Activated T-cell treated with anti-CD3 and anti-CD28 coated beads for 48 hours (primary cell): Measurements from ENCODE around the gene NDN.
"Not testable (repeated sequence)": the region's sequence is repeated elsewhere in the genome, so short reads cannot be mapped to it uniquely, and the experiment has no call there.

ENCODE experiments used
- DNase-seq: peaks from one replicate; pipeline ENCODE4 v3.0.0-alpha.2; 2020; ENCODE audit warnings: low read depth

NDN gene, protein sequence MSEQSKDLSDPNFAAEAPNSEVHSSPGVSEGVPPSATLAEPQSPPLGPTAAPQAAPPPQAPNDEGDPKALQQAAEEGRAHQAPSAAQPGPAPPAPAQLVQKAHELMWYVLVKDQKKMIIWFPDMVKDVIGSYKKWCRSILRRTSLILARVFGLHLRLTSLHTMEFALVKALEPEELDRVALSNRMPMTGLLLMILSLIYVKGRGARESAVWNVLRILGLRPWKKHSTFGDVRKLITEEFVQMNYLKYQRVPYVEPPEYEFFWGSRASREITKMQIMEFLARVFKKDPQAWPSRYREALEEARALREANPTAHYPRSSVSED

GRCh38 chr15:23687143-23687470, at the start of gene NDN:
TSS of gene NDN (minus strand) at chr15:23687305. CDS start at chr15:23687217, 88 bp downstream.
- peak; percentile 9 for DNase-seq

DNA sequence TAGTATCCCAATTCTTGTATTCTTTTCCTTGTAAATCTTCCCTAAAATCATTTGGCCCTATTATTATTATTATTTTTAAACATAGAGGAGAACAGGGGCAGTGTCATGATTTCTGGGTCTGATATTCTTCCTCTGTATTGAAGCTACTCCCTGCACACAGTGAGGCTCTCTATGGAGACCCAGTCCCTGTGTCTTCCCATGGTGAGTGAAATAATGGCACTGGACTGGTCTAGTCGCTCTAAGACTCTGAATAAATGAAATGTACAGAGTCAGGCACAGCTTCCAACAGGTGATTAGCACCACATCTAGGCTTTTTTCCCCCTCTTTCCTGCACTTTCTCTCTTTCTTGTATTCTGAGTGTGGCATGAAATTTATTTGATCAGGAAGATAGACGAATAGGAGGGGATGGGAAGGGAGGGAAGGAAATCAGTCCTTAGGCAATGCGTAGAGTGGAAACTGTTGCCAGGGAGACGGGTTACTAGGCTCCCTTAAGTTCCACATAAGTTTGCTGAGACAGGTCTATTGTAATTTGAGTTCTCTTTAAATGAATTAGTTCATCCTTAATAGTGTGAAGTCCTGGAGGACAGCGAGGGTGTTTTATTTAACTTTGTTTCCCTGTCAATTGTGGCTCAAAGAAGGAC, 49.0 kb upstream of the NDN start:
- no peak for DNase-seq

GRCh38 chr15:23734862-23735261, 47.8 kb upstream of the NDN start:
- DNase-seq, result no peak

DNA sequence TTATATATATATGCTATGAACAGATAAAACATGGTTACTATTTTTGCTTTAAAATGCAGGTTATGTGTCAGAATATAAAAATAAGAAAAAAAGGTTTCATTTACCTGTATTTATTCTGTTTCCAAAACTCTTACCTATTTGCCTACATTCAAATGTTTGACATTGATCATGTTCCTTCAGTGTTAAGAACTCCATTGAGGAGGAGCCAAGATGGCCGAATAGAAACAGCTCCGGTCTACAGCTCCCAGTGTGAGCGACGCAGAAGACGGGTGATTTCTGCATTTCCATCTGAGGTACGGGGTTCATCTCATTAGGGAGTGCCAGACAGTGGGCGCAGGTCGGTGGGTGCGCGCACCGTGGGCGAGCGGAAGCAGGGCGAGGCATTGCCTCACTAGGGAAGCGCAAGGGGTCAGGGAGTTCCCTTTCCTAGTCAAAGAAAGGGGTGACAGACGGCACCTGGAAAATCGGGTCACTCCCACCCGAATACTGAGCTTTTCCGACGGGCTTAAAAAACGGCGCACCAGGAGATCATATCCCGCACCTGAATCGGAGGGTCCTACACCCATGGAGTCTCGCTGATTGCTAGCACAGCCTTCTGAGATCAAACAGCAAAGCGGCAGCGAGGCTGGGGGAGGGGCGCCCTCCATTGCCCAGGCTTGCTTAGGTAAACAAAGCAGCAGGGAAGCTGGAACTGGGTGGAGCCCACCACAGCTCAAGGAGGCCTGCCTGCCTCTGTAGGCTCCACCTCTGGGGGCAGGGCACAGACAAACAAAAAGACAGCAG, 27.0 kb upstream of the NDN start:
- DNase-seq, result not testable (repeated sequence)

DNA sequence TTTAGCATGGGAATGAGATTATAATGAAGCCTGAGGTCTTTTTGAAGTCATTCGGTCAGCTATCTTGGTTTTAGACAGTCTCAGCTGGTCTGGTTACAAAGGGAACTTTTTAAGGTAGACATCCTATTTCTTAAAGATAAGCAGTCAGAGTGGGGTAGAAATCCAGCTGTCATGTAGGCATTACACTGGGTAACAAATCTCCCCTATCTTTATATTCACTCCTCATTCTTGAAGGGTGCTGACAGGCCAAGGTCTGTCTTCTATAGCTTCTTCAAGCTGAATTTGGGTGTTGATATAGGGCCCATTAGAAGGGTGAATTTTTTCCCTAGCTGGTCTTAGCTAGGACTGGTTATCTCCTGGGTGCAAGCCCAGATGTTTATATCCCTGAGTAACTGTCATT, 21.2 kb upstream of the NDN start:
- no peak for DNase-seq

- no peak for DNase-seq
Measured at GRCh38 chr15:23695282-23695681, 8.2 kb upstream of the NDN start.

- no peak for DNase-seq
Measured at GRCh38 chr15:23694592-23694991, 7.5 kb upstream of the NDN start.

DNA sequence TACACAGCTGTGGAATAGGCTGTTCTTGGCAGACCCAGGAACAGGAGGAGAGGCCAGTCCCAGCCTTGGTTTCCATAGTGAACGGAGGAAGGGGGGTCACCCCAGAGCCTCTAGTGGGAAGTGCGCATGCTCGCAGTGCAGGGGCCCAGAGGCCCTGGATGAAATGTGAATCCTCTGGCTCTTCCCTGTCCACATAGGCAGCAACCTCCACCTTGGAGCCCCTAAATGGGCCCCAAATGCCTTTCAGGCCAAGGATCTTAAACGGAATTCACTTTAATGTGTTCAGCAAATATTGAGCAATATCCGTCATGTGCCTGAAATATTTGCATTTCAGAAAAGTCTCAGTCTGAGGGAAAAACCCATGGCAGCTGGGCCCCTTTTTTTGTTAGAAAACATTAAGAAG, 3.3 kb upstream of the NDN start:
- DNase-seq, result no peak

DNA sequence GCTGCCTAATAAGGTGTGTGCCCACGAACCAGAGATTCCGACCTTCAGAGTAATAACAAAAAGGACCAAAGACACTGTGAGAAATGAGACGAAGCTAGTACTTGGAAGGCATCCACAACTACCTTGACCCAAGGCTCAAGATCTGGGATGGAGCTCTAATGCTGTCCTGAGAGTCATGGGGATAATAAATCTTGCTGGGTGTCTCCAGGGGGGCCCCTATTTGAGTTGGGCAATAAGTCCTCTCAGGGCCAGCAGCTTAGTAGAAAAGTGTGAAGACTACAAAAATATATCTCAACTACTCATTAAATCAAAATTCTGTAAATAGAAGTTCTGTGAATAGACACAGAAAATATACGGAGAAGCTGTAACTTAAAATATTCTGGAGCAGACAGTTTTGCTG, 2.9 kb upstream of the NDN start:
- DNase-seq, result no peak

DNA sequence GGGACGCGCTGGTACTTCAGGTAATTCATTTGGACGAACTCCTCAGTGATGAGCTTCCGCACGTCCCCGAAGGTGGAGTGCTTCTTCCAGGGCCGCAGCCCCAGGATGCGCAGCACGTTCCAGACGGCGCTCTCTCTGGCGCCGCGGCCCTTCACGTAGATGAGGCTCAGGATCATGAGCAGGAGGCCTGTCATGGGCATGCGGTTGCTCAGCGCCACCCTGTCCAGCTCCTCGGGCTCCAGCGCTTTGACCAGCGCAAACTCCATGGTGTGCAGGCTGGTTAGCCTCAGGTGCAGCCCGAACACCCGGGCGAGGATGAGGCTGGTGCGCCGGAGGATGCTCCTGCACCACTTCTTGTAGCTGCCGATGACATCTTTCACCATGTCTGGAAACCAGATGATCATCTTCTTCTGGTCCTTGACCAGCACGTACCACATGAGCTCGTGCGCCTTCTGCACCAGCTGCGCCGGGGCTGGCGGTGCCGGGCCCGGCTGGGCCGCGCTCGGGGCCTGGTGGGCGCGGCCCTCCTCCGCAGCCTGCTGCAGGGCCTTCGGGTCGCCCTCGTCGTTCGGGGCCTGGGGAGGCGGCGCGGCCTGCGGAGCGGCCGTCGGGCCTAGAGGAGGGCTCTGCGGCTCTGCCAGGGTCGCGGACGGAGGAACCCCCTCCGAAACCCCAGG, 501 bp downstream of the NDN start:
- DNase-seq, result no peak

DNA sequence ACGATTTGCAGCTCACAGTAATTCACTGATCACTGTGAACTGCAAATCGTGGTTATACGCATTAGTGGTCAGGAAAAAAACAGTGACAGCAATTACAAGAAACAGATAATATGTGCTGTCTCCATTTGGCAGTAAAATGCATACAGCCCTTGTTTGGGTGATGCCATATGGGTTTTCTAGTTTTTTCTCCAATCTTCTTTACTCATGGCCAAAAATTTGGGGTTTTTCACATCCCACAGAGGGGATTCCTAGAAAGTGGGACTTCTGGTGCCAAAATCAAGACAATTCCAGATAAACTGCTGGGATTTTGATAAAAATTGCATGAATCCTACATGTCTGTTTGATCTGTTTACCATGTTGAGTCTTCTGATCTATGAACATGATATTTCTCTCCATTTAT, 15.6 kb downstream of the NDN start:
- DNase-seq, result no peak

GRCh38 chr15:23670970-23671369, 16.1 kb downstream of the NDN start:
- no peak for DNase-seq

- no peak for DNase-seq
Measured at GRCh38 chr15:23663232-23663631, 23.9 kb downstream of the NDN start.

- DNase-seq, result peak; percentile 25
Measured at GRCh38 chr15:23648920-23649515, 38.1 kb downstream of the NDN start.

- DNase-seq, result no peak
Measured at GRCh38 chr15:23647421-23648370, 39.4 kb downstream of the NDN start, which contains the start of gene MAGEL2. TSS of gene MAGEL2 (minus strand) at chr15:23647867. CDS start at chr15:23647742, 125 bp downstream.

DNA sequence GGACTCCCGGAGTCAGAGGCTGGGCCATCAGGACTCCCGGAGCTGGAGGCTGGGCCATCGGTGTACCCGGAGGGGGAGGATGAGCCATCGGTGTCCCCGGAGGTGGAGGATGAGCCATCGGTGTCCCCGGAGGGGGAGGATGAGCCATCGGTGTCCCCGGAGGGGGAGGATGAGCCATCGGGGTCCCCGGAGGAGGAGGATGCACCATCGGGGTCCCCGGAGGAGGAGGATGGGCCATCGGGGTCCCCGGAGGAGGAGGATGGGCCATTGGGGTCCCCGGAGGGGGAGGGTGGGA, 40.2 kb downstream of the NDN start:
- no peak for DNase-seq

GRCh38 chr15:23646165-23647000, 40.7 kb downstream of the NDN start:
- no peak for DNase-seq

DNA sequence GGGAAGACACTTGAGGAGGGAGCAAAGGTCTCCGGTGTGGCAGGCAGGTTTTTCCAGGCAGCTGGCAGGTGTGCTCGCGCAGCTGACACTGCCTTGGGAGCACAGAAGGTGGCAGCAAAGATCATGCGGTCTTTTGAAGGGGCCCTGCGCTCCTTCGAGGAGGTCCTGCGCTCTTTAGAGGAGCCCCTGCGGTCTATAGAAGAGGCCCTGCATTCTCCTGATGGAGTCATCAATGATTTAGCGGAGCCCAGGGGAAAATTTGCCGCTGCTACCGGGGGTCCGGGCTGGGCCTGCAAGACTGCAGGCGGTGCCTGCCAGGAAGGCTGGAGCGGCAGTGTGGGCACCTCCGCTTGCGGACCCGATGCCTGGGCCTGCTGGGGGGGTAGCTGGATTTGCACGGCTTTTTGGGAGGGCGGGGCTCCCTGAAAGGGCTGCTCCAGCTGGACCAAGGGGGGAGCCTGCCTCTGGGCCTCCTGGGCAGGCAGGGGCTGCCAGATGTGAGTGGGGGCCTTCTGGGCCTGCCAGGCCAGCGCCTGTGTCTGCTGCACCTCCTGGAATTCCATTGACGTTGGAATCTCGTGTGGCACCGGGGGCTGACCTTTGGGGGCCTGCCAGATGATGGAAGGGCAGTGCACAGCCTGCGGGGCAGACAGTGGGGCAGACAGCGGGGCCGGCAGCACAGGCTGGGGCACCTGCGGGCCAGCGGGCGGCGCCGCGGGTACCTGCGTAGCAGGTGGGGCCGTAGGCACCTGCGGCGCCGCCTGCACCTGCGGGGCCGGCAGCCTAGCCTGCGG, 41.5 kb downstream of the NDN start:
- DNase-seq, result no peak

- no peak for DNase-seq
Measured at GRCh38 chr15:23644829-23645228, 42.3 kb downstream of the NDN start.
